ENCODE measurements around the gene C12orf42.

C12orf42 gene

GRCh38 chr12:103422328-103422727, 73.4 kb downstream of the C12orf42 start:
- Histone ChIP-seq H3K9ac (ENCODE audit: low read length) (no peak overlapping the region), H3K79me1 (ENCODE audit: low read length) (no peaks in the 10 kb centered on the region), H3K36me3 (ENCODE audit: control insufficient read depth, insufficient read depth, low read length) (no peaks in the 10 kb centered on the region), H3K27me3 (ENCODE audit: insufficient read depth, low read length, poor library complexity) (no peaks in the 10 kb centered on the region), H4K8ac (ENCODE audit: low read depth, low read length) (no peak overlapping the region), H2BK120ac (ENCODE audit: low read depth, low read length) (no peak overlapping the region), H3K4me1 (ENCODE audit: control insufficient read depth, low read depth, low read length) (no peaks in the 10 kb centered on the region), H4K5ac (ENCODE audit: low read length) (no peak overlapping the region), H3K27ac (ENCODE audit: low read depth, low read length) (no peak overlapping the region), H2BK5ac (ENCODE audit: low read length) (no peak overlapping the region), H2AK5ac (ENCODE audit: low read length) (no peak overlapping the region), H3K23ac (ENCODE audit: low read length) (no peak overlapping the region), H3K4me2 (ENCODE audit: low read length) (no peak overlapping the region), H3K18ac (ENCODE audit: low read length) (no peak overlapping the region), H3K4ac (ENCODE audit: low read depth, low read length) (no peak overlapping the region), H3K79me2 (ENCODE audit: control insufficient read depth, insufficient read depth, low read length) (no peaks in the 10 kb centered on the region), H3K4me3 (ENCODE audit: low read length) (no peak overlapping the region), H3K56ac (ENCODE audit: low read length) (no peak overlapping the region), H2BK15ac (replicated peaks; ENCODE audit: low read depth) (no peak overlapping the region)
- no peak for DNase-seq
- no CpG with 5 or more reads among the region's 4 CpGs for WGBS (ENCODE audit: extremely low coverage, insufficient coverage, low lambda C conversion rate)

- DNase-seq, result no peak
- WGBS (ENCODE audit: extremely low coverage, insufficient coverage, low lambda C conversion rate), result no CpG with 5 or more reads among the region's 1 CpG
Observed at GRCh38 chr12:103421402-103421801, 74.4 kb downstream of the C12orf42 start.

GRCh38 chr12:103415681-103416080, 80.1 kb downstream of the C12orf42 start:
- H2AK5ac ChIP-seq (ENCODE audit: low read length), result no peak overlapping the region
- no peak overlapping the region for H4K5ac ChIP-seq (ENCODE audit: low read length)
- H2BK5ac ChIP-seq (ENCODE audit: low read length), result no peak overlapping the region
- no peak overlapping the region for H3K4me2 ChIP-seq (ENCODE audit: low read length)
- no peak overlapping the region for H3K4ac ChIP-seq (ENCODE audit: low read depth, low read length)
- no peak overlapping the region for H3K23ac ChIP-seq (ENCODE audit: low read length)
- no peaks in the 10 kb centered on the region for H3K4me1 ChIP-seq (ENCODE audit: control insufficient read depth, low read depth, low read length)
- no peak overlapping the region for H2BK120ac ChIP-seq (ENCODE audit: low read depth, low read length)
- no peak overlapping the region for H3K9ac ChIP-seq (ENCODE audit: low read length)
- no peak overlapping the region for H3K27ac ChIP-seq (ENCODE audit: low read depth, low read length)
- H3K79me1 ChIP-seq (ENCODE audit: low read length), result no peaks in the 10 kb centered on the region
- H3K27me3 ChIP-seq (ENCODE audit: insufficient read depth, low read length, poor library complexity), result no peaks in the 10 kb centered on the region
- H4K8ac ChIP-seq (ENCODE audit: low read depth, low read length), result no peak overlapping the region
- DNase-seq, result no peak
- no peaks in the 10 kb centered on the region for H3K36me3 ChIP-seq (ENCODE audit: control insufficient read depth, insufficient read depth, low read length)
- H3K18ac ChIP-seq (ENCODE audit: low read length), result no peak overlapping the region
- WGBS (ENCODE audit: extremely low coverage, insufficient coverage, low lambda C conversion rate), result no CpG with 5 or more reads among the region's 2 CpGs
- H3K4me3 ChIP-seq (ENCODE audit: low read length), result no peak overlapping the region
- no peak overlapping the region for H3K56ac ChIP-seq (ENCODE audit: low read length)
- no peak overlapping the region for H2BK15ac ChIP-seq (replicated peaks; ENCODE audit: low read depth)
- H3K79me2 ChIP-seq (ENCODE audit: control insufficient read depth, insufficient read depth, low read length), result no peaks in the 10 kb centered on the region

More at GRCh38 chr12:103421402-103421801, 74.4 kb downstream of the C12orf42 start:
- Histone ChIP-seq H3K4me2 (ENCODE audit: low read length) (no peak overlapping the region), H3K4me3 (ENCODE audit: low read length) (no peak overlapping the region), H3K18ac (ENCODE audit: low read length) (no peak overlapping the region), H2AK5ac (ENCODE audit: low read length) (no peak overlapping the region), H3K27me3 (ENCODE audit: insufficient read depth, low read length, poor library complexity) (no peaks in the 10 kb centered on the region), H3K79me1 (ENCODE audit: low read length) (no peaks in the 10 kb centered on the region), H3K4me1 (ENCODE audit: control insufficient read depth, low read depth, low read length) (no peaks in the 10 kb centered on the region), H2BK15ac (replicated peaks; ENCODE audit: low read depth) (no peak overlapping the region), H3K4ac (ENCODE audit: low read depth, low read length) (no peak overlapping the region), H3K56ac (ENCODE audit: low read length) (no peak overlapping the region), H3K36me3 (ENCODE audit: control insufficient read depth, insufficient read depth, low read length) (no peaks in the 10 kb centered on the region), H2BK120ac (ENCODE audit: low read depth, low read length) (no peak overlapping the region), H2BK5ac (ENCODE audit: low read length) (no peak overlapping the region), H3K79me2 (ENCODE audit: control insufficient read depth, insufficient read depth, low read length) (no peaks in the 10 kb centered on the region), H4K5ac (ENCODE audit: low read length) (no peak overlapping the region), H3K27ac (ENCODE audit: low read depth, low read length) (no peak overlapping the region), H4K8ac (ENCODE audit: low read depth, low read length) (no peak overlapping the region), H3K23ac (ENCODE audit: low read length) (no peak overlapping the region), H3K9ac (ENCODE audit: low read length) (no peak overlapping the region)

GRCh38 chr12:103401421-103401820, 94.3 kb downstream of the C12orf42 start:
- no peak overlapping the region for H3K4ac ChIP-seq (ENCODE audit: low read depth, low read length)
- H3K79me1 ChIP-seq (ENCODE audit: low read length), result no peaks in the 10 kb centered on the region
- DNase-seq, result peak; percentile 74
- H2BK15ac ChIP-seq (replicated peaks; ENCODE audit: low read depth), result no peak overlapping the region
- no peak overlapping the region for H3K56ac ChIP-seq (ENCODE audit: low read length)
- H3K18ac ChIP-seq (ENCODE audit: low read length), result no peak overlapping the region
- no peak overlapping the region for H2AK5ac ChIP-seq (ENCODE audit: low read length)
- no peaks in the 10 kb centered on the region for H3K36me3 ChIP-seq (ENCODE audit: control insufficient read depth, insufficient read depth, low read length)
- no peak overlapping the region for H3K4me2 ChIP-seq (ENCODE audit: low read length)
- no peak overlapping the region for H4K5ac ChIP-seq (ENCODE audit: low read length)
- no peak overlapping the region for H4K8ac ChIP-seq (ENCODE audit: low read depth, low read length)
- H3K4me1 ChIP-seq (ENCODE audit: control insufficient read depth, low read depth, low read length), result peaks cover 2% of the 10 kb centered on the region
- H3K27me3 ChIP-seq (ENCODE audit: insufficient read depth, low read length, poor library complexity), result no peaks in the 10 kb centered on the region
- no peak overlapping the region for H3K23ac ChIP-seq (ENCODE audit: low read length)
- H2BK120ac ChIP-seq (ENCODE audit: low read depth, low read length), result no peak overlapping the region
- no peak overlapping the region for H2BK5ac ChIP-seq (ENCODE audit: low read length)
- H3K9ac ChIP-seq (ENCODE audit: low read length), result no peak overlapping the region
- H3K79me2 ChIP-seq (ENCODE audit: control insufficient read depth, insufficient read depth, low read length), result no peaks in the 10 kb centered on the region
- WGBS (ENCODE audit: extremely low coverage, insufficient coverage, low lambda C conversion rate), result no CpG with 5 or more reads among the region's 3 CpGs
- H3K27ac ChIP-seq (ENCODE audit: low read depth, low read length), result no peak overlapping the region
- no peak overlapping the region for H3K4me3 ChIP-seq (ENCODE audit: low read length)

GRCh38 chr12:103399986-103400385, 95.8 kb downstream of the C12orf42 start:
- H3K36me3 ChIP-seq (ENCODE audit: control insufficient read depth, insufficient read depth, low read length), result no peaks in the 10 kb centered on the region
- no peak overlapping the region for H2BK15ac ChIP-seq (replicated peaks; ENCODE audit: low read depth)
- no peak overlapping the region for H3K9ac ChIP-seq (ENCODE audit: low read length)
- no CpG with 5 or more reads among the region's 1 CpG for WGBS (ENCODE audit: extremely low coverage, insufficient coverage, low lambda C conversion rate)
- no peaks in the 10 kb centered on the region for H3K27me3 ChIP-seq (ENCODE audit: insufficient read depth, low read length, poor library complexity)
- H4K8ac ChIP-seq (ENCODE audit: low read depth, low read length), result no peak overlapping the region
- no peaks in the 10 kb centered on the region for H3K79me1 ChIP-seq (ENCODE audit: low read length)
- H2AK5ac ChIP-seq (ENCODE audit: low read length), result no peak overlapping the region
- no peak overlapping the region for H3K23ac ChIP-seq (ENCODE audit: low read length)
- H3K4ac ChIP-seq (ENCODE audit: low read depth, low read length), result no peak overlapping the region
- no peak overlapping the region for H4K5ac ChIP-seq (ENCODE audit: low read length)
- no peak overlapping the region for H3K18ac ChIP-seq (ENCODE audit: low read length)
- H2BK120ac ChIP-seq (ENCODE audit: low read depth, low read length), result no peak overlapping the region
- no peak overlapping the region for H2BK5ac ChIP-seq (ENCODE audit: low read length)
- H3K56ac ChIP-seq (ENCODE audit: low read length), result no peak overlapping the region
- H3K4me1 ChIP-seq (ENCODE audit: control insufficient read depth, low read depth, low read length), result peaks cover 2% of the 10 kb centered on the region
- no peak overlapping the region for H3K27ac ChIP-seq (ENCODE audit: low read depth, low read length)
- no peak overlapping the region for H3K4me3 ChIP-seq (ENCODE audit: low read length)
- DNase-seq, result peak; percentile 12
- no peaks in the 10 kb centered on the region for H3K79me2 ChIP-seq (ENCODE audit: control insufficient read depth, insufficient read depth, low read length)
- H3K4me2 ChIP-seq (ENCODE audit: low read length), result no peak overlapping the region

GRCh38 chr12:103397536-103397935, 98.2 kb downstream of the C12orf42 start:
- Histone ChIP-seq H3K4me2 (ENCODE audit: low read length) (no peak overlapping the region), H3K9ac (ENCODE audit: low read length) (no peak overlapping the region), H3K4ac (ENCODE audit: low read depth, low read length) (no peak overlapping the region), H2BK120ac (ENCODE audit: low read depth, low read length) (no peak overlapping the region), H4K8ac (ENCODE audit: low read depth, low read length) (no peak overlapping the region), H3K79me2 (ENCODE audit: control insufficient read depth, insufficient read depth, low read length) (no peaks in the 10 kb centered on the region), H3K27me3 (ENCODE audit: insufficient read depth, low read length, poor library complexity) (no peaks in the 10 kb centered on the region), H3K18ac (ENCODE audit: low read length) (no peak overlapping the region), H4K5ac (ENCODE audit: low read length) (no peak overlapping the region), H3K4me3 (ENCODE audit: low read length) (no peak overlapping the region), H3K36me3 (ENCODE audit: control insufficient read depth, insufficient read depth, low read length) (no peaks in the 10 kb centered on the region), H3K79me1 (ENCODE audit: low read length) (no peaks in the 10 kb centered on the region), H3K56ac (ENCODE audit: low read length) (no peak overlapping the region), H3K23ac (ENCODE audit: low read length) (no peak overlapping the region), H2BK15ac (replicated peaks; ENCODE audit: low read depth) (no peak overlapping the region), H3K27ac (ENCODE audit: low read depth, low read length) (no peak overlapping the region), H3K4me1 (ENCODE audit: control insufficient read depth, low read depth, low read length) (peaks cover 2% of the 10 kb centered on the region), H2AK5ac (ENCODE audit: low read length) (no peak overlapping the region), H2BK5ac (ENCODE audit: low read length) (no peak overlapping the region)
- no peak for DNase-seq
- WGBS (ENCODE audit: extremely low coverage, insufficient coverage, low lambda C conversion rate), result no CpG with 5 or more reads among the region's 1 CpG

Measured in mesendoderm (in vitro differentiated cells).